ENCODE data around the gene EPB41L2. TPM values are rescaled to one million over a fixed set of nuclear protein-coding genes. Genes with fewer than 3 reads are reported as not detected.
"Not testable (repeated sequence)": the region's sequence is repeated elsewhere in the genome, so short reads cannot be mapped to it uniquely, and the experiment has no call there.

Gene EPB41L2
- polyA plus RNA-seq, 4 donors = 132 to 169 (median 152) TPM

DNA sequence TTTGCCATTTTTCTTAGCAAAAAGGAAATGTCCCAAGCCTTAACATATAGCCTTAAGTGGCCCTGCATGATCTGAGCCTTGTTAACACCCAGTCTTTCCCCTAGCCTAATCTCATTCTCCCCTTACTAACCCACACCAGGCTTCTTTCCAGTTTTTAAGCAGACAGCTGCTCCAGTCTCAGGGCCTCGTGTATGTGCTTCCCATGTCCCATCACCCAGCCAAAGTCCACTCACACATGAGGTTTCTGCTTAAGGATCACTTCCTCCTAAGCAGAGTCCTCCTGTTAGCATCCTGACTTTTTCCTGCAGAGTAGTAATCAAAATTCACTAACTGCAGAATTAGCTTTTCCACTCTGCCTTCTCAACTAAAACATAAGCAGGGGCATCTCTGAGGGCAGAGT lies 139.7 kb downstream of the EPB41L2 start:
- no peak for DNase-seq (ENCODE audit: low read depth in 4 of 4, low spot score in 2 of 4)

DNA sequence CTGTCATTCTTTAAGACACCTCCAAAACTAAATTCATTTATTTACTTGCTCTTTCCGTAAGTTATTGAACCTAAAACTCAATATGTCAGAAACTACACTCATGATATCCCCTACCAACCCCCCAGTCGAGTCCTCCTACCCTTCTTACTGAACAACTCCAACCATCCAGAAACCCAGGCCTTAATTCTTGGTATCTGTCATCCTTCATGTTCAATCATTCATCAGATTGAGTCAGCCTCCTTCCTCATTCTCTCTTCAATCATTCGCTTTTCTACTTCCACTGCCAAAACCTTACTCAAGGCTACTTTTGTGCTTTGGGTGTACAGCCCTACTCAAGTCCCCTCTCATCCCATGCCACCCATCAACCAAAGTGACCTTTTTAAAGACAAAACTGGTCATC lies 140.1 kb downstream of the EPB41L2 start:
- no peak for DNase-seq (ENCODE audit: low read depth in 4 of 4, low spot score in 2 of 4)

DNA sequence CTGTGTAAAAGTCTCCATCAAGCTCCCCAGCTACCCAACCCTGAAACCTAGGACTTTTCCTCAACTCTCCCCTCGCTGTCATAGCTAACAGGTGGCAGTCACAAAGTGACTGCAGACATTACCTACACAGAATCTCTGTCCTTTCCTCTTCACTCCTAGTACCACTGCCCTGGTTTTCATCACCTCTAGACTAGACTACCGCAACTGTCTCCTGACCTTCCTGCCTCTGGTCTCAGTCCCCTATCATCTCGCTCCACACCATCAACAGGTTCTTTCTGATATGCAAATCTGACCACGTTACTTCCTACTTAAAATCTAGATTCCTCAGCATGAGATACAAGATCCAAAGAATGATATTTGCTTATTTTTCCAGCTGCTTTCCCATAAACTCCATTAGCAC lies 142.1 kb downstream of the EPB41L2 start:
- no peak for DNase-seq (ENCODE audit: low read depth in 4 of 4, low spot score in 2 of 4)

DNA sequence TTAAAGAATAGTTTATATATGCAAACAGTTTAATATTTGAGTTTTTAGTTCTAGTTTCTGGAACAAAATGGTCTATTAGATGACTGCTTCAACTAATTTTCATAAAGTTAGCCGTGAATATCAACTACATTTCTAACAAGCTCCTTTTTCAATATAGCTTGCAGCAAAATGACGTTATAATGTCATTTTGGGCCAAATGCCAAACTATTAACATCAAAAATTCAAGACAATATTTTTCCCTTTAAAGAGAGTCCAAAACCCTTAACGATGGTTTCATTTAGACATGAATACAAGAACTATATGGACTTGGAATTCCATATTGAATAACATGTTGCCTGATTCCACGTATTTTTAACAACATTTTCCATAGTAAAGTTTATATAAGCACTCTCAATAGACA lies 144.9 kb downstream of the EPB41L2 start:
- no peak for DNase-seq (ENCODE audit: low read depth in 4 of 4, low spot score in 2 of 4)

DNA sequence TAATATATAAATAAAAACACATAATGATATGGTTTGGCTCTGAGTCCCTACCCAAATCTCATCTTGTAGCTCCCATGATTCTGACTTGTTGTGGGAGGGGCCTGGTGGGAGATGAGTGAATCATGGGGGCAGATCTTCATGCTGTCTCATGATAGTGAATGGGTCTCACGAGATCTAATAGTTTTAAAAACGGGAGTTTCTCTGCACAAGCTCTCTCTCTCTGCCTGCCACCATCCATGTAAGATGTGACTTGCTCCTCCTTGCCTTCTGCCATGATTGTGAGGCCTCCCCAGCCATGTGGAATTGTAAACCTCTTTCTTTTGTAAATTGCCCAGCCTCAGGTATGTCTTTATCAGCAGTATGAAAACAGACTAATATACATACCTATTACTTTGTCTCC lies 147.4 kb downstream of the EPB41L2 start:
- DNase-seq (ENCODE audit: low read depth in 4 of 4, low spot score in 2 of 4) = not testable (repeated sequence)

DNA sequence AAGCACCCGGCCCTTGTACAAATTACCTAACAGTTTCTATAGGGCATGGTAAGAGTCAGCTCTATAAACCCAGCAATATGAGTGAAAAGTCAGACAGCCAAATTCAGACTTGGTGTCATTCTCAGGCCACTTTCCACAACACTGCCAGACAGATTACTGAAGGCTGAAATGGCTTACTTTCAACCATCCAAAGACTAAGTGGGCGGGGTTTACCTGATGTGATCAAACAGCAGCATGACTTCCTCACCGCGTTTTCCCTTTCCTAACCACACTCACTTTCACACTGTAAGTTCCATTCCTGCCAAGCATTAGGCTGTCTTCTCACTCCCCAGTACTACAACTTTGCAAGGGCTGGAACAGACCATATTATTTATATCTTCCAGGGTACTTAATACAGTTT lies 149.9 kb downstream of the EPB41L2 start:
- DNase-seq (ENCODE audit: low read depth in 4 of 4, low spot score in 2 of 4) = no peak

DNA sequence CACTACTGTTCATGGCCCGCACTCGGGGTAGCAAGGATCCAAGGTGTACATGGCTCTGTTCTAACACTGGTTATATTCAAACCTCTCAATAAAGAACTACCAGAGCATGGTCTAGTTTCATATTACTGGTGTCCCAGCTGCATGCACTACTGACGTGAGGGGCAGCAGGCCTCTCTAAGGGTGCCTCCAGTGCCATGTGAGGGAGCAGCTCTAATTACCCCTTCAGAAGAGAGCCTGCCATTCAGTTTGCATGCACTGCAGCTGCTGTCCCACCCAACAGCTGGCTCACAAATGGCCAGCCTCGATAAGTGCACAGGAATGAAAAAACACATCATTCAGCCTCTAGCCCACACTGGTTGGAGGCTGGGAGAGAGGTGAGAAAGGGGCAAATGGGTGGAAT lies 150.6 kb downstream of the EPB41L2 start:
- DNase-seq (ENCODE audit: low read depth in 4 of 4, low spot score in 2 of 4) = no peak

DNA sequence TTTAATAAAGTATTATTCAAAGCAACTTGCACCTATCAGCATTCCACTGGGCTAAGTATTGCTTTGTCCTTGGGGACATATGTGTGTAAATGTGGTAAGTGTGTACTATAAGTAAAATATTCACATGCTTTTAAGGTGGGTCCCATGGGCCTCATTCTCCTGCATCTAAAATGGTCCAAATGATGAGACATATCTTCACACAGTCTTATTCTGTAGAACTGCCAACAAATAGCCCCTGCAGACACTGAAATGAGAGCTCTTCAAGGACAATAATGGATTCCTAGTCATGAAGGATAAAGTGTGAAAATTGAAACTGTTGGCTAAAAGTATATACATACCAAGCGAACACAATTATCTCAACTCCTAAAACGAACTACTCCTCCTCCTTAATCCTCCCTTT lies 154.1 kb downstream of the EPB41L2 start:
- DNase-seq (ENCODE audit: low read depth in 4 of 4, low spot score in 2 of 4) = no peak

DNA sequence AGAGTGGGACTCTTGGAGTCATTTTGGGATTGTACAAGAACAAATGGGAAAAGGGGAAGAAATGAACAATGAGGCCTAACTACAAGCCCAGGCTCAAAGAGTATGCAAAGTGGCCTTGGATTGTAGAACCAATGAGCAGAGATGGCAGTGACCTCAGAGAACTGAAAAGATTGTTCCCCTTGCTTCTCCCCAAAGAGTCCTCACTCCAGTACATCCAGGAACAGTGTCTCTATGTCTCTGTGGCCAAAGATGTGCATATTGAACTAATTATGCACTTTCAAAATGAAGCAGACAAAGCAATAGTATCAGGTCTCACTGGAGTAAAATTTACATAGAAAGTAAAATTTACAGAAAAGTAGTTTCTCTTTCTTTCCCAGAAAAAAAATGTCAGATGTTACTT lies 154.9 kb downstream of the EPB41L2 start:
- DNase-seq (ENCODE audit: low read depth in 4 of 4, low spot score in 2 of 4) = no peak

DNA sequence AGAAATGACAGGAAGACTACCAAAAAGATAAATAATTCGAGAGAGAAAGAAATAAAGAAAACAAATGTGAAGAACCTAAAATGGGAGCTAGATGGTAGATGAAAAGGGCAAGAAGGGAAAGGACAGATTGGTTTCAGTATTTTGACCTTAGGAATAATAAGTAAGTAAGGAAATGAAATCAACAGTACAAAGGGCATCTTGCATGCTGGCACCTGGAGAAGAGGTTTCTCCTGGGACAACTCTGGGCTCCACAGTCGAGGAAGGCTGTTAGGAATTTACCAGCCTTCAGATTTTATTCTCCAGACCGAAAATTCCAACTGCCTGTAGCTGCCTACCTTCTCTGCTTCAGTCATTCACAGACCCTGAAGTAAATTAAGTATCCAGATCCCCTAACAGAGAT lies 155.4 kb downstream of the EPB41L2 start:
- no peak for DNase-seq (ENCODE audit: low read depth in 4 of 4, low spot score in 2 of 4)

DNA sequence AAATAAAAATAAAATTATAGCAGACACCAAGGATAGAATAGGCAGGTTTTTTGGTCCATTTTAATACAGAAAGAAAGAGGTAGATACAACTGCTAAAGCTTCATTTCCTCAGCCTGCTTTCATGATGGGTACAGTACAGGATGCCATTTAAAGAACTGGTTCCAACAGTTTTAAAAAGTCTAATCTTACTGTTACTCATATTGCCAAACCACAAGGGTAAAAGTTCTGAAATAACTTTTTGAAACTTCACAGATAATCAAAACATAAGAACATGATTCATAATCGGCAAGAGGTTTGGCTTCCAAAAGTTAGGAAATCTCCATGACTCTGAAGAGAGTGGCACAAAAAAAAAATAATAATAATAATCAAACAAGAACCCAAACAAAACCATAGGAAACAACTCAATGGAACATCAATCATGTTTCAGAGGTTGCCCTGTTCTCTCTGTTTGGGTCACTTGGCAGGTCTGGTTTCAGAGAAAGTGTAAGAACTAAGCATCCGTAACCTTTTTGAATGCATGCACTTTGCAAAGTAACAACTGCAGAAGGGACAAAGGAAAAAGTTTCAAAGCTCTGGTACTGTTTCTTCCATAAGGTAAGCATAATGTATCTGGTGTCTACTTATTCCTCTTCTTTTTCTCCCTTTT lies 156.2 kb downstream of the EPB41L2 start:
- no peak for DNase-seq (ENCODE audit: low read depth in 4 of 4, low spot score in 2 of 4)

DNA sequence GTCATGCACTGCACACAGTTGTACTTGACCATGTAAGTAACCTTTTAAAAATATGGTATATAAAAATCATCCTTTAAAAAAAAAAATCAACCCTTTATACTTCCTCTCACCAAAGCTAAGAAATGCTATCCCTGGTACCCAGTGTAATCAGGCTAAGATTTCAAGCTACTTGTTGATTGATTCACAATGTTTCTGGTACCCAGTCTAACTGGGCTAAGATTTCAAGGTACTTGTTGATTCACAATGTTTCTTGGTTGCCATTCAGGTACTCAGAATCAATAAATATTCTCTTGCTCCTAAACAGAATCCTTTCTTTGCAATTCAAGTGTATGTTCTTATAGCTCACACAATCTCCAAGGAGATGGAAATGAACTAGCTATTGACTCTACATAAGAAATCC lies 159.4 kb downstream of the EPB41L2 start:
- DNase-seq (ENCODE audit: low read depth in 4 of 4, low spot score in 2 of 4) = no peak

DNA sequence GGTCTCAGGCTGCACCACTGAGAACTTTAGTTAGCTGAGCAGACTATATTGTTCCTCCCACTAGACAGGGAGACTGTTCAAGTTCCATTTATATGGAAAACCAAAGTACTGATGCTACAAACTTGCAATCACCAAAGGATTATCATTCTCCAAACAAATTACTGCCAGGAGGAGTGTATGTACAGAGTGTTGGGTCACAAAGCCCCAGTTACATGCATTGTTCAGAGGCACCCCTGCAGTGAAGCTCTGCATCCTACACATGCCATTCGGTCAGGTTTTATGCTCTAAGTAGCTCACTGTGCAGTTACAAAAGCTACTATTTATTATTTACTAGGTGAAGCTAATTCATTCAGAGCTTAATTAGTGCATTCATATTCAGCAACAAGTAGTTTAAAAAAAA lies 160.0 kb downstream of the EPB41L2 start:
- no peak for DNase-seq (ENCODE audit: low read depth in 4 of 4, low spot score in 2 of 4)

DNA sequence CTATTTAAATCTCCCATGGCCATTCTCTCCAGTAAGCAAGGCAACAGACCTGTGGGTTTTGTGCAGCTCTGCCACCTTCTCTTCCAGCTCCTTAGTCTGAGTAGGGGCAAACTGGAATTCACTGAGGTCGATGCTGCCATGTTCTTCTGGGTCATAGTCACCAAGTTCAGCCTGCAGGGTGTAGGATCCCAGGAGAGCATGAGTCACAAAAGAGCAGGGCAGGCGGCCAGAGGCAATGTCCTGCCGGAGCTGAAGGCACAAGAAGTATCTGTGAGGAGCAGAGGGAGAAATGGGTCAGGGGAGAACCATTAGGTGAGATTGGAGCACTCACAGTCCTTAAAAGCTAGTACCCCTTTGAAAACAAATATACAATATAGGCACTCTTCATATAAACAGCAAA lies 162.1 kb downstream of the EPB41L2 start:
- no peak for DNase-seq (ENCODE audit: low read depth in 4 of 4, low spot score in 2 of 4)

DNA sequence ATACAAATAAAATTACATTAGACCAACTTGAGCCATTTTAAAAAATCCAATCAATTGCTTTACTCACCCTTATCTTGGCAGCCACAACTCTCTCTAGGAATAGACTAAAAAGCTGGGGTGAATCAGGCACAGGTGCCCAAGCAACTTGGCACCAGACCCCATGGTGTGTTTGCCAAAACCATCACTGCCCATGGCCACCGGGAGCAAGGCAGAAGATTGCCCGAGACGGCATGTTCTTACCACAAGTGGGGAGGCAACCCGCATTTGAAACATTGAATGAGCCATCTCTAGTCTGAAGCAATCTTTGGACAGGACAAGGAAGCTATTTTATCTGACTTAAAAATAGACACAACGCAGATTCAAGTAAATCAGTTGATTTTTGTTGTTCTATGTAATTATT lies 166.8 kb downstream of the EPB41L2 start:
- DNase-seq (ENCODE audit: low read depth in 4 of 4, low spot score in 2 of 4) = no peak

DNA sequence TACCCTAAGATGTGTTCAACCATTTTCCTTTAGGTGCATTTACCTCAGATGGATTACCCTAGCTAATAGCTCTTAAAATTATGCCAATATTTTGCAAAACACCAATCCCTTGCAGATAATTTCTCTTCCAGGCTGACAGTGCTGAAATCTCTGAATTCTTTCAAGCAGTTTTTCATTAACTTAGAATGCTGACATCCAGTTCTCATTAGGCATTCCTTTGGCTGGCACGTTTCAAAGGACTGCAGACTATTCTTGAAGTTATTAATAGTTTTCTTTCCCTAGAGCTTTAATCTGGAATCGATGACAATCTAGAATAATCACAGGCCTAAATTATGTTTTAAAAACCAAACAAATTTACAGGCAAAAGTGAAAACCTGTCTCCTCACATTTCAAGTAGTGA lies 167.5 kb downstream of the EPB41L2 start:
- no peak for DNase-seq (ENCODE audit: low read depth in 4 of 4, low spot score in 2 of 4)

DNA sequence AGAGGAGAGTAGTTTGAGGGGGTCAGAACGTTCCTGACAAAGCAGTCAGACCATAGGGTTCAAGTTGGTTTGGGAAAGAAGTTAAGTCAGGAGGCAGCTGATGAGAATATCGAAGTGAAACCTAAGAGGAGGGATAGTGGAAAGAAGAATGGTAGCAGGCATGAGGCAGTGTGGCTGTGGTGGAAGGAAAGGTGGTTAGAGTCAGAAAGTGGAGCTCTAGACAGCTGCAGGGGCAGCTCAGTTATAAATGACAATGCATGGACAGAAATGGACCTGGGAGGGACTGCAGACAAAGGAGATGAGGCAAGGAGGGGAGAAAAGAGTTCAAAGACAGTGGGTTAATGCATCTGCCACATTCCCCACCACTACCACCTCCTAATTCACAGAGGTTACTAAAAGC lies 169.3 kb downstream of the EPB41L2 start:
- DNase-seq (ENCODE audit: low read depth in 4 of 4, low spot score in 2 of 4) = no peak

DNA sequence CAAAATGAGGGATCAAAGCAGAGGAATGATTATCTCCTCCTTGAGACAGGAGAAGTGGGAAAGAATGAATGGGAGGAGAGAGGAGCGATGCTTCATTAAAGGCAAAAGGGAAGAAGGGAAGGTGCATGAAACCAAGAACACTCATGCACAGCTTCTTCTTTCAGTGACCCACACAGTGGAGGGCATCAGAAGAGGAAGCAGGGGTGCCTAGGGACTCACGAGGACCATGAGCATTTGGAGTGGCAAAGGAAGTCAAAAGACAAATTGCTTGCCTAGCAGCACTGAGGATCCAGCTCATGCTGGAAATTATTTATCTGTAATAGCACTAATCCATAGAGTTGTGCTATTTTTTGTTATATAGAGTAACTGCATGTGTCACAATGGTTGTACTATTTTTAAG lies 169.8 kb downstream of the EPB41L2 start:
- no peak for DNase-seq (ENCODE audit: low read depth in 4 of 4, low spot score in 2 of 4)

DNA sequence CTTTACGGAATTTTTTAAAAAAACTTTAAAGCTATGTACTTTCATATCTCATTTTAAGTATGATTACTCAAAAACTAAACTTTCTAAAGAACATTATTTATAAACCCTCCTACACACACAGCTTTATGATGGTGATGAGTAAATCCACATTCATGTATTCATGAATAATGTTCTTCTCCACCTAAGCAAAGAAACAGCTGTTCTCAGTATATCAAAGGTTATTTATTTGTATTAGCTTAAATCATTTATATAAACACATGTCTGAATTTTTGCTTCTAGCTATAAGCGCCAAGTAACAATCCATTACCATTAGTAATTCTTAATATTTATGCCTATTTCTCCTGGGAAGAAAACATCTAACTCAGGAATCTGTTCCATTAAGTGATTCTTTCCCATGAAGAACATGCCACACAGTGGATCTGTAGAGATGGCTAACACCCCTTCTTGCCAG lies 172.5 kb downstream of the EPB41L2 start:
- DNase-seq (ENCODE audit: low read depth in 4 of 4, low spot score in 2 of 4) = no peak

DNA sequence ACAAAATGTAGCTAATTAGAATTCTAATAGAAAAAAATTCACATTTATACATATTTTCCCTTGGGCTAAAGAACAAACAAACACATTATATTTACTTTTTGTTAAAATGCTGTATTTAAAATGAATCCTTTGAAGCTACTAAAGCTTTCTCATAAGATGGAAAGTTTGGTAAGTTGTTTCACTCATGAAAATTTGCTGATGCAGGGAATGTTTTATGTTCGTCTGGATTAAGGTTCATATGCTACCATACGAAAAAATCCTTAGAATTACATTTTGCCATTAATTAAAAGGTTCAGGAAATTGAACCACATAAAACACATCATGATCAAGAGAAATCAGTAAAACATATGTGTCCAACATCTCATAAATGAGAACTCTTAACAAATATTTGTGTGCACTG lies 173.6 kb downstream of the EPB41L2 start:
- DNase-seq (ENCODE audit: low read depth in 4 of 4, low spot score in 2 of 4) = no peak

DNA sequence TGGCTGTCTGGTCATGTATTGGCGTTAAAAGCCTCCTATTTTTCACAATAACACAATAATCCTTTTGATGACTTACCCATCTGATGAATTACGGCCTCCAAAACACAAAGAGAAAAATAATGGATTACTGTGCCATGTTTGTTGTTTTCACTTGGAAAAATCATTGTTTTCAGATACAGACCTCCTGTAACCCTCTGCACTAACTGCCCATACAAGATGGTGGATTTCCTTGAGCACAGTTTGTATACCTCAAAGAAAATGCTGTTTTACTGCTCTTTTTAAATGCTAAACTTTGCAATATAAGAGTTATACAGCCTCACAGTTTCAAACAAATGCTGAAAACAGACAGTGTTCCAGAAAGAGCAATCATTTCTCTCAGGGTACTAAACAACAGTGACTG lies 174.8 kb downstream of the EPB41L2 start:
- no peak for DNase-seq (ENCODE audit: low read depth in 4 of 4, low spot score in 2 of 4)

DNA sequence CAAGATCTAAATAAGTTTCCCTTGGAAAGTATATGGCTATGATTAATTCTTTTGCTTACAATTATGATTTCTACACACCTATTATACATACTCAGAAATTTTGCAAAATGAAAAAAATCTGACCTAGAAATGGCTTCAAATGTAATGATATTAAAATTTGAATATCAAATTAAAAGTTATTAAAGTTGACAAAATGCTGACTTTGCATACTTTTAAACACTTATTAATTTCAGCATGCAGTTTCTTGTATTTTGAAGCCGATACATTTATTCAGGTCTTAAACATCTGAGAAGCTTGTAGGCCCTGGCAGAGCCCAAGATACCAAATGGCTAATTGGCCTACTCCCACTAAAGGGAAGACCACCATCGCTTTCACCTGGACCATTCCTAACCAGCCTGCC lies 176.1 kb downstream of the EPB41L2 start:
- DNase-seq (ENCODE audit: low read depth in 4 of 4, low spot score in 2 of 4) = no peak
